22Rv1 (cell line): ENCODE measurements around the gene SLC22A13.

Source experiments
- H3K27ac ChIP-seq: fragments of 450-650 bp; 2 replicates; pipeline ENCODE4 v1.5.1; 2017
- CTCF ChIP-seq: fragments of 450-650 bp; IDR thresholded peaks from 2 replicates; pipeline ENCODE4 v1.5.1; 2017; ENCODE audit warnings: mild to moderate bottlenecking
- ZFX ChIP-seq: fragments of 450-650 bp; IDR thresholded peaks from 2 replicates; pipeline ENCODE4 v1.6.1; 2017; ENCODE audit warnings: antibody characterized with exemption, borderline replicate concordance

Gene SLC22A13

GRCh38 chr3:38274864-38275649 is 9.4 kb downstream of the SLC22A13 start:
- TF ChIP-seq CTCF = no peak
- TF ChIP-seq ZFX = no peak
- H3K27ac ChIP-seq = no peak overlapping the region

GRCh38 chr3:38275658-38276057 is 10.0 kb downstream of the SLC22A13 start:
- TF ChIP-seq CTCF (no peak), ZFX (no peak)
- no peak overlapping the region for H3K27ac ChIP-seq

- no peak overlapping the region for H3K27ac ChIP-seq
- no peak for TF ChIP-seq CTCF
- TF ChIP-seq ZFX = no peak
Measured at GRCh38 chr3:38276081-38276916, 10.7 kb downstream of the SLC22A13 start.

GRCh38 chr3:38276917-38277630 is 11.5 kb downstream of the SLC22A13 start:
- H3K27ac ChIP-seq = no peak overlapping the region
- no peak for TF ChIP-seq CTCF
- TF ChIP-seq ZFX = no peak

GRCh38 chr3:38278841-38279240 is 13.2 kb downstream of the SLC22A13 start:
- H3K27ac ChIP-seq = no peak overlapping the region
- TF ChIP-seq CTCF = no peak

- no peak within 1 kb of the TSS for H3K27ac ChIP-seq
- TF ChIP-seq CTCF (peak; percentile 28; the same call in 1 of the 2 replicates), ZFX (no peak)
Measured at GRCh38 chr3:38281895-38282686, 16.5 kb downstream of the SLC22A13 start, which contains the start of gene SLC22A14. TSS of gene SLC22A14 (plus strand) at chr3:38282294. CDS start at chr3:38306027, 23,733 bp downstream.
